Osteoblast (primary cell): ENCODE measurements around the gene HMCN1. TPM values are rescaled to one million over a fixed set of nuclear protein-coding genes. Genes with fewer than 3 reads are reported as not detected.

Source experiments
- DNase-seq: peaks from one replicate; pipeline ENCODE4 v3.0.0; 2011; ENCODE audit warnings: low spot score, mixed read lengths; ENCODE audit not compliant: insufficient read length; ENCODE audit errors: missing footprints
- H2AFZ ChIP-seq: 2 replicates; pipeline ENCODE4 v1.6.0; 2011; ENCODE audit warnings: mild to moderate bottlenecking, low read length
- H3K27ac ChIP-seq: 2 replicates; pipeline ENCODE4 v1.5.1; 2011; ENCODE audit warnings: mild to moderate bottlenecking, low read depth, low read length, moderate library complexity
- H3K27me3 ChIP-seq: 2 replicates; pipeline ENCODE4 v1.6.0; 2012; ENCODE audit warnings: mild to moderate bottlenecking, control low read depth, inconsistent platforms, low read length, moderate library complexity; ENCODE audit not compliant: insufficient read depth
- H3K36me3 ChIP-seq: 2 replicates; pipeline ENCODE4 v1.5.1; 2011; ENCODE audit warnings: mild to moderate bottlenecking, low read length, control low read depth, moderate library complexity; ENCODE audit not compliant: insufficient read depth
- H3K4me1 ChIP-seq: 2 replicates; pipeline ENCODE4 v1.5.1; 2011; ENCODE audit warnings: mild to moderate bottlenecking, low read length, control low read depth, moderate library complexity; ENCODE audit not compliant: insufficient read depth
- H3K4me2 ChIP-seq: 2 replicates; pipeline ENCODE4 v1.6.0; 2011; ENCODE audit warnings: mild to moderate bottlenecking, low read length; ENCODE audit not compliant: insufficient read depth
- H3K4me3 ChIP-seq: fragments of 200-600 bp; sonication (generic); 3 replicates; pipeline ENCODE4 v1.5.1; 2012; ENCODE audit warnings: mild to moderate bottlenecking, low read length, inconsistent platforms; ENCODE audit not compliant: insufficient read depth
- H3K79me2 ChIP-seq: 2 replicates; pipeline ENCODE4 v1.6.0; 2012; ENCODE audit warnings: mild to moderate bottlenecking, low read length, control low read depth, inconsistent platforms; ENCODE audit not compliant: insufficient read depth
- H3K9me3 ChIP-seq: 2 replicates; pipeline ENCODE4 v1.5.1; 2011; ENCODE audit warnings: low read depth, low read length, control low read depth
- H4K20me1 ChIP-seq: 2 replicates; pipeline ENCODE4 v1.6.0; 2012; ENCODE audit warnings: mild to moderate bottlenecking, low read length, control low read depth; ENCODE audit not compliant: insufficient read depth
- total RNA-seq: library from RNA; depleted of rRNA; stranded (reverse); fragments of >200 nt; gene quantifications from 2 replicates; pipeline ENCODE4 v1.2.3, GENCODE V29; 2012
- TF ChIP-seq, protein P1 (sequence below): IDR thresholded peaks from 2 replicates; pipeline ENCODE4 v1.5.1; 2011; ENCODE audit warnings: mild to moderate bottlenecking, low read depth, low read length, moderate library complexity; ENCODE audit errors: extremely low read depth

Gene HMCN1
- total RNA-seq, 1 donor = 178 TPM

DNA sequence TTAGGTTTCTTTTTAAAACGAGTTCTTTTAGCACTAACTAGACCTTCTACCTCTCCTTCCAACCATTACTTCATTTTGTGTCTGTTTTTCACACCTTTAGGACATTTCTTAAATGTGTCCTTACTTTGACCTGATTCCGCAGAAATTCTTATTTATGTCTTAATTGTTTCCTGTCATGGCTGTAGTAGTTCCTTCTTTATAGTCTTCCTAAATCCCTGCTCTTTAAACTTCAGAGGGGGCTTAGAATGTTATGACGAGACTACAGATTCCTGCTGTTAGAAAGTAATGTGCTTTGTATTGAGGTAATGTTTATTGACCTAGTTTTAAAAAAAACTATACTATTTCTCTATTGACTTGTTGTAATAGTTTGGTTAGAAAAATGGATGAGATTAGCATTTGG lies 70.4 kb downstream of the HMCN1 start:
- DNase-seq = no peak

DNA sequence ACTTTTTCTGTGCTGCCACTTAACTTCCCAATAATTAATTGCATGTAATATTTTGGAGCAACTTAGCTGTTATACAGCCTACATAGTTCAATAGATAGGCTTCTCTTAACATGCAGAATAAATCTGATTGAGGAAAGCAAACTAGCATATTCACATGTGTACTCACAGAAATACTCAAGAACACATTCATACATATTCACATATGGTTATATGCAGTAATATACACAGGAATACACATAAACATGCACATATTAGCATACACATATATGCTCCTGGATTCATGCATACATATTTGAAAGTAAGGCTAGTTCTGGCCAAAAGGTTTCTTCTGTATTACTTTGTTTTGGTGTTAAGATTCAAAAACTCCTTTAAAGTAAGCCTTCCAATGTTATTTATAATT lies 73.1 kb downstream of the HMCN1 start:
- Histone ChIP-seq H2AFZ (no peak overlapping the region), H3K36me3 (no peaks in the 10 kb centered on the region), H3K27me3 (no peaks in the 10 kb centered on the region), H3K4me1 (no peaks in the 10 kb centered on the region), H3K79me2 (no peaks in the 10 kb centered on the region), H3K4me2 (no peak overlapping the region), H3K27ac (no peak overlapping the region), H3K4me3 (no peak overlapping the region), H4K20me1 (no peaks in the 10 kb centered on the region), H3K9me3 (no peaks in the 10 kb centered on the region)
- TF ChIP-seq, protein P1, sequence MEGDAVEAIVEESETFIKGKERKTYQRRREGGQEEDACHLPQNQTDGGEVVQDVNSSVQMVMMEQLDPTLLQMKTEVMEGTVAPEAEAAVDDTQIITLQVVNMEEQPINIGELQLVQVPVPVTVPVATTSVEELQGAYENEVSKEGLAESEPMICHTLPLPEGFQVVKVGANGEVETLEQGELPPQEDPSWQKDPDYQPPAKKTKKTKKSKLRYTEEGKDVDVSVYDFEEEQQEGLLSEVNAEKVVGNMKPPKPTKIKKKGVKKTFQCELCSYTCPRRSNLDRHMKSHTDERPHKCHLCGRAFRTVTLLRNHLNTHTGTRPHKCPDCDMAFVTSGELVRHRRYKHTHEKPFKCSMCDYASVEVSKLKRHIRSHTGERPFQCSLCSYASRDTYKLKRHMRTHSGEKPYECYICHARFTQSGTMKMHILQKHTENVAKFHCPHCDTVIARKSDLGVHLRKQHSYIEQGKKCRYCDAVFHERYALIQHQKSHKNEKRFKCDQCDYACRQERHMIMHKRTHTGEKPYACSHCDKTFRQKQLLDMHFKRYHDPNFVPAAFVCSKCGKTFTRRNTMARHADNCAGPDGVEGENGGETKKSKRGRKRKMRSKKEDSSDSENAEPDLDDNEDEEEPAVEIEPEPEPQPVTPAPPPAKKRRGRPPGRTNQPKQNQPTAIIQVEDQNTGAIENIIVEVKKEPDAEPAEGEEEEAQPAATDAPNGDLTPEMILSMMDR = no peak
- no peak for DNase-seq

More for the DNA sequence above, 70.4 kb downstream of the HMCN1 start:
- Histone ChIP-seq H3K4me3 (no peak overlapping the region), H3K79me2 (no peaks in the 10 kb centered on the region), H4K20me1 (no peaks in the 10 kb centered on the region), H3K4me2 (no peak overlapping the region), H3K9me3 (no peaks in the 10 kb centered on the region), H2AFZ (no peak overlapping the region), H3K27me3 (no peaks in the 10 kb centered on the region), H3K27ac (no peak overlapping the region), H3K4me1 (no peaks in the 10 kb centered on the region), H3K36me3 (no peaks in the 10 kb centered on the region)
- TF ChIP-seq, protein P1 = no peak

GRCh38 chr1:185808631-185809030 lies 74.4 kb downstream of the HMCN1 start:
- Histone ChIP-seq H3K36me3 (no peaks in the 10 kb centered on the region), H2AFZ (no peak overlapping the region), H3K27me3 (no peaks in the 10 kb centered on the region), H3K27ac (no peak overlapping the region), H4K20me1 (no peaks in the 10 kb centered on the region), H3K4me1 (no peaks in the 10 kb centered on the region), H3K4me2 (no peak overlapping the region), H3K9me3 (no peaks in the 10 kb centered on the region), H3K79me2 (no peaks in the 10 kb centered on the region), H3K4me3 (no peak overlapping the region)
- TF ChIP-seq, protein P1 = no peak
- no peak for DNase-seq

GRCh38 chr1:185811073-185811709 lies 77.0 kb downstream of the HMCN1 start:
- Histone ChIP-seq H3K79me2 (no peaks in the 10 kb centered on the region), H3K4me2 (no peak overlapping the region), H3K27me3 (no peaks in the 10 kb centered on the region), H2AFZ (no peak overlapping the region), H3K4me3 (no peak overlapping the region), H4K20me1 (no peaks in the 10 kb centered on the region), H3K36me3 (no peaks in the 10 kb centered on the region), H3K9me3 (no peaks in the 10 kb centered on the region), H3K4me1 (peaks cover under 1% of the 10 kb centered on the region), H3K27ac (no peak overlapping the region)
- no peak for DNase-seq
- TF ChIP-seq, protein P1 = no peak
